SU-DHL-6 (cell line): ENCODE results near the gene SGSM1.

Experiments used
- H2AFZ ChIP-seq: fragments of 200-600 bp; sonication (generic); 2 replicates; pipeline ENCODE4 v1.6.1; 2014; ENCODE audit warnings: low read depth, mild to moderate bottlenecking, moderate library complexity, mixed read lengths, antibody characterized with exemption, low read length; ENCODE audit not compliant: severe bottlenecking
- H3F3A ChIP-seq: fragments of 200-600 bp; shearing (Covaris generic); 2 replicates; pipeline ENCODE4 v1.6.0; 2016; ENCODE audit warnings: antibody characterized with exemption, mild to moderate bottlenecking; ENCODE audit not compliant: insufficient read depth
- H3K27ac ChIP-seq: fragments of 200-600 bp; sonication (generic); 2 replicates; pipeline ENCODE4 v1.5.1; 2016; ENCODE audit warnings: low read depth, mild to moderate bottlenecking, low read length, moderate library complexity, mixed read lengths
- H3K27me3 ChIP-seq: fragments of 200-600 bp; sonication (generic), shearing (Covaris generic); 2 replicates; pipeline ENCODE4 v1.6.0; 2014; ENCODE audit warnings: mild to moderate bottlenecking, low read length
- H3K36me3 ChIP-seq: fragments of 200-600 bp; sonication (generic); 2 replicates; pipeline ENCODE4 v1.6.1; 2014; ENCODE audit warnings: mild to moderate bottlenecking, low read length, mixed read lengths
- H3K4me2 ChIP-seq: fragments of 300-600, 200-600 bp; shearing (Covaris generic), sonication (generic); 2 replicates; pipeline ENCODE4 v1.6.0; 2014; ENCODE audit warnings: low read length, low read depth, mild to moderate bottlenecking; ENCODE audit not compliant: poor library complexity, severe bottlenecking
- H3K4me3 ChIP-seq: fragments of 200-600 bp; sonication (generic); 2 replicates; pipeline ENCODE4 v1.5.1; 2014; ENCODE audit warnings: antibody characterized with exemption, low read length, mild to moderate bottlenecking, mixed read lengths; ENCODE audit not compliant: insufficient read depth, poor library complexity, severe bottlenecking
- H3K79me2 ChIP-seq: fragments of 200-600 bp; sonication (generic); 2 replicates; pipeline ENCODE4 v1.6.1; 2014; ENCODE audit warnings: mild to moderate bottlenecking, low read length, moderate library complexity; ENCODE audit not compliant: insufficient read depth
- H3K9ac ChIP-seq: fragments of 200-600 bp; sonication (generic); 2 replicates; pipeline ENCODE4 v1.7.0; 2014; ENCODE audit warnings: mild to moderate bottlenecking, low read length
- H3K9me2 ChIP-seq: fragments of 200-600 bp; sonication (generic); replicated peaks from 2 replicates; pipeline ENCODE4 v1.6.1; 2014; ENCODE audit warnings: low read length; ENCODE audit not compliant: insufficient read depth
- H3K9me3 ChIP-seq: fragments of 200-600 bp; sonication (generic); 2 replicates; pipeline ENCODE4 v1.6.1; 2014; ENCODE audit warnings: low read length, mixed read lengths; ENCODE audit not compliant: insufficient read depth
- H4K20me1 ChIP-seq: fragments of 200-600 bp; sonication (generic); 2 replicates; pipeline ENCODE4 v1.6.1; 2014; ENCODE audit warnings: low read depth, mild to moderate bottlenecking, antibody characterized with exemption, low read length, moderate library complexity, mixed read lengths
- EZH2phosphoT487 ChIP-seq: fragments of 200-600 bp; sonication (generic), shearing (Covaris generic); conservative IDR thresholded peaks from 2 replicates; pipeline ENCODE4 v1.6.1; 2018; ENCODE audit warnings: mild to moderate bottlenecking, antibody characterized with exemption, low read length, moderate library complexity, mixed read lengths
- TF ChIP-seq, protein P1 (sequence below): fragments of 200-600 bp; sonication (generic); IDR thresholded peaks from one replicate; pipeline ENCODE4 v1.5.1; 2017; ENCODE audit warnings: antibody characterized with exemption, mild to moderate bottlenecking, low read length, moderate library complexity; ENCODE audit not compliant: insufficient read depth, poor library complexity, severe bottlenecking

SGSM1 gene

DNA sequence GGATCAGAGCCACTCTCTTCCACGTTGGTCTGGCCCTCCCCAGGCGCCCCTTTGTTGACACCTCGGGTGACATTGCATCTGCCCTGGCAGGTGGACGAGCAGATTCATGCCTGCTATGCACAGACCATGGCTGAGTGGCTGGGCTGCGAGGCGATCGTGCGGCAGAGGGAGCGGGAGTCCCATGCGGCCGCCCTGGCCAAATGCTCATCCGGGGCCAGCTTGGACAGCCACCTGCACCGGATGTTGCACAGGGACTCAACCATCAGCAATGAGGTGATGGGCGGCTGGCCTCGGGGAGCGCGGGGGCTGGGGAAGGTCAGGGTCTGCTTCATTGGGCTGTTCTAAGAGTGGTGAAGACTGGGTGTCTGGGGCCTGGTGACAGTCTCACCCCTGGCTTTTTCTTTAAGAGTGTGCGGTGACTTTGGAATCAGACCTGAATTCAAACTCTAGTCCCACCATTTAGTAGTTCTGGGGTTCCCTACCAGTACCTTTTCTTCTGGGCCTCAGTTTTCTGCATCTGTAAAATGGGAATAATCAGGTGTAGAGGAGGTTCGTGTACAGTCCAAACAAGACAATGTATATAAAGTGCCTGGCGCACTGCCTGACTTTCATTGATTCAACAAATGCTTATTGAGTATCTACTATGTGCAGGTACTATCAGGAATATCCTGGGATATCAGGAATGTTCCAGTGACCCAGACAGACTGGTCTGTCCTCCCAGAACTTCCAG, 87.5 kb downstream of the SGSM1 start:
- H4K20me1 ChIP-seq: no peaks in the 10 kb centered on the region
- H3K9me3 ChIP-seq: no peaks in the 10 kb centered on the region
- no peak overlapping the region for H3K4me3 ChIP-seq
- H3F3A ChIP-seq: no peaks in the 10 kb centered on the region
- no peaks in the 10 kb centered on the region for H3K79me2 ChIP-seq
- H3K9me2 ChIP-seq: no peaks in the 10 kb centered on the region
- TF ChIP-seq EZH2phosphoT487: no peak
- TF ChIP-seq, protein P1, sequence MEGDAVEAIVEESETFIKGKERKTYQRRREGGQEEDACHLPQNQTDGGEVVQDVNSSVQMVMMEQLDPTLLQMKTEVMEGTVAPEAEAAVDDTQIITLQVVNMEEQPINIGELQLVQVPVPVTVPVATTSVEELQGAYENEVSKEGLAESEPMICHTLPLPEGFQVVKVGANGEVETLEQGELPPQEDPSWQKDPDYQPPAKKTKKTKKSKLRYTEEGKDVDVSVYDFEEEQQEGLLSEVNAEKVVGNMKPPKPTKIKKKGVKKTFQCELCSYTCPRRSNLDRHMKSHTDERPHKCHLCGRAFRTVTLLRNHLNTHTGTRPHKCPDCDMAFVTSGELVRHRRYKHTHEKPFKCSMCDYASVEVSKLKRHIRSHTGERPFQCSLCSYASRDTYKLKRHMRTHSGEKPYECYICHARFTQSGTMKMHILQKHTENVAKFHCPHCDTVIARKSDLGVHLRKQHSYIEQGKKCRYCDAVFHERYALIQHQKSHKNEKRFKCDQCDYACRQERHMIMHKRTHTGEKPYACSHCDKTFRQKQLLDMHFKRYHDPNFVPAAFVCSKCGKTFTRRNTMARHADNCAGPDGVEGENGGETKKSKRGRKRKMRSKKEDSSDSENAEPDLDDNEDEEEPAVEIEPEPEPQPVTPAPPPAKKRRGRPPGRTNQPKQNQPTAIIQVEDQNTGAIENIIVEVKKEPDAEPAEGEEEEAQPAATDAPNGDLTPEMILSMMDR: no peak
- no peak overlapping the region for H3K4me2 ChIP-seq
- no peaks in the 10 kb centered on the region for H3K27me3 ChIP-seq
- H3K36me3 ChIP-seq: no peaks in the 10 kb centered on the region
- no peak overlapping the region for H2AFZ ChIP-seq
- H3K27ac ChIP-seq: no peak overlapping the region
- no peak overlapping the region for H3K9ac ChIP-seq

DNA sequence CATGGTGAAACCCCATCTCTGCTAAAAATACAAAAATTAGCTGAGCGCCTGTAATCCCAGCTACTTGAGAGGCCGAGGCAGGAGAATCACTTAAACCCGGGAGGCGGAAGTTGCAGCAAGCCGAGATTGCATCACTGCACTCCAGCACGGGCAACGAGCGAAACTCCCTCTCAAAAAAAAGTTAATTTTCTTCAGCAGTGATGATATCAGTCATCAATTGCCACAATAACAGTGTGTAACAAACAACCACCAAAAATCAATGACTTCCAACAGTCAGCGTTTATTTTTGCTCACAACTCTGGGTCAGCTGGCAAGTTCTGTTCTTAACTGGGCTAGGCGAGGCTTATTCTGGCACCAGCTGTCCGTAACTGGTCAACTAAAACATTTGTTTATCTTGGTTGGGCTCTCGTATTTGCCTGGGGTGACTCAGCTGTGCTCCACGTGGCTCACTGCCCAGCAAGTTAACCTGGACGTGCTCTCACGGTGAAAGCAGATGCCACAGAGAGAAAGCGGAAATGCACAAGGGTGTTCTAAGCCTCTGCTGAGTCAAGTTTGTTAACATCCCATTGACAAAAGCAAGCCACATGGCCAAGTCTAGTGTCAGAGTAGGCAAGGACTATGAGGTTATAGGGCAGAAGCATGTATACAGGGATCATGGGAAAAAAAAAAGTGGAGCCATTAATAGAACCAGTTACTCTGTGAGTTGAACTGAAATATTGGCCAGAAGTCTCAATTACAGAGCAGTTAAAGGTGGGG, 88.4 kb downstream of the SGSM1 start:
- Histone ChIP-seq H2AFZ (no peak overlapping the region), H3K9ac (no peak overlapping the region), H3K4me3 (no peak overlapping the region), H3K9me3 (no peaks in the 10 kb centered on the region), H3K9me2 (no peaks in the 10 kb centered on the region), H3K27ac (no peak overlapping the region), H3F3A (no peaks in the 10 kb centered on the region), H3K4me2 (no peak overlapping the region), H3K36me3 (no peaks in the 10 kb centered on the region), H3K79me2 (no peaks in the 10 kb centered on the region), H3K27me3 (no peaks in the 10 kb centered on the region), H4K20me1 (no peaks in the 10 kb centered on the region)
- TF ChIP-seq EZH2phosphoT487: no peak
- TF ChIP-seq, protein P1: no peak

DNA sequence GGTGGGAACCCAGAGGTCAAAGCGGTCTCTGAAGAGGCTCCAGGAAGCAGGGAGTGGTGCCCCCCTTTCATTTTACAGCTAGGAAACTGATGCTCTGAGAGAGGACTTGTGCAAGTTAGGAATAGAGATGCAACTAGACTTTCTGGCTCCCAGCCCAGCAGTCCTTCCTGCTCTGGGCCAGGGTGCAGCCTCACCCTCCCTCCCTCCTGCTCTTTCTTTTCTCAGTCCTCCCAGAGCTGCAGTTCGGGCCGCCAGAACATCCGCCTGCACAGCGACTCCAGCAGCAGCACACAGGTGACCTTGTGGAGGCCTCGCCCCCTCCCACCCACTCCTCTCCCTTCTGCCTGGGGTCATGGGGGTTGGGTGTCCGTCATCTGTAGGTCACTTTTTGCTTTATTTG, 89.0 kb downstream of the SGSM1 start:
- Histone ChIP-seq H3K9ac (no peak overlapping the region), H4K20me1 (no peaks in the 10 kb centered on the region), H3K9me3 (no peaks in the 10 kb centered on the region), H3K9me2 (no peaks in the 10 kb centered on the region), H3K4me2 (no peak overlapping the region), H3K27me3 (no peaks in the 10 kb centered on the region), H2AFZ (no peak overlapping the region), H3F3A (no peaks in the 10 kb centered on the region), H3K36me3 (no peaks in the 10 kb centered on the region), H3K27ac (no peak overlapping the region), H3K79me2 (no peaks in the 10 kb centered on the region), H3K4me3 (no peak overlapping the region)
- no peak for TF ChIP-seq EZH2phosphoT487
- TF ChIP-seq, protein P1: no peak
